Endothelial cell of umbilical vein (primary cell): ENCODE data around the gene RNF121.

Experiments used
- CTCF ChIP-seq, 2 donors: IDR thresholded peaks; 1 replicate in 1 of 2; 2 replicates in 1 of 2; pipeline ENCODE4 v1.5.1; 2011; ENCODE audit warnings: low read length in 2 of 2, mild to moderate bottlenecking in 2 of 2, moderate library complexity in 2 of 2, control low read depth in 1 of 2, inconsistent platforms in 1 of 2, low read depth in 1 of 2; ENCODE audit not compliant: insufficient read depth in 1 of 2; ENCODE audit errors: extremely low read depth in 1 of 2
- EZH2 ChIP-seq: IDR thresholded peaks from 2 replicates; pipeline ENCODE4 v1.6.1; 2012; ENCODE audit warnings: borderline replicate concordance, low read depth, mild to moderate bottlenecking, moderate library complexity, low read length, inconsistent platforms; ENCODE audit not compliant: severe bottlenecking
- POLR2A ChIP-seq: IDR thresholded peaks from 2 replicates; pipeline ENCODE4 v1.6.1; 2012; ENCODE audit warnings: low read depth, mild to moderate bottlenecking, control low read depth, low read length
- POLR2AphosphoS5 ChIP-seq: IDR thresholded peaks from 2 replicates; pipeline ENCODE4 v1.6.1; 2012; ENCODE audit warnings: low read depth, mild to moderate bottlenecking, control low read depth, low read length, moderate library complexity; ENCODE audit not compliant: insufficient read depth

- TF ChIP-seq POLR2A (no peak), CTCF (IDR thresholded peaks at IDR 0.05; ENCODE audit: extremely low read depth in 1 of 2, insufficient read depth in 1 of 2, low read depth in 1 of 2, low read length in 2 of 2) (no peak), EZH2 (no peak), POLR2AphosphoS5 (no peak)
Measured at GRCh38 chr11:72014761-72015320, 86.0 kb downstream of the RNF121 start.
